ENCODE data around the gene CSF1. TPM values are rescaled to one million over a fixed set of nuclear protein-coding genes. Genes with fewer than 3 reads are reported as not detected.

CSF1 gene
- total and polyA plus RNA-seq, 12 donors: 6.3 to 26.2 (median 13.0) TPM

GRCh38 chr1:109874445-109874844 lies 36.2 kb upstream of the CSF1 start:
- TF ChIP-seq CTCF (IDR thresholded peaks at IDR 0.05): no peak
- Histone ChIP-seq H3K27ac (no peak overlapping the region), H3K4me1 (peaks cover 0 to 59% (median 23%) of the 10 kb centered on the region in 9 donors), H3K9me3 (no peaks in the 10 kb centered on the region), H3K36me3 (no peaks in the 10 kb centered on the region), H3K27me3 (no peaks in the 10 kb centered on the region), H3K4me3 (no peak overlapping the region)
- ATAC-seq: no peak
- 90 to 95% methylated on average over 2 of the region's 2 CpGs for WGBS, 2 donors
- DNase-seq: no peak
- intact Hi-C loops (cut with DNase I): loop anchor here in 1 of 10 donors (10.0 kb wide), 1 partner anchor 50 kb away; no protein-coding TSS in a partner anchor

- H3K4me3 ChIP-seq: no peak overlapping the region
- WGBS, 2 donors: 66 to 75% methylated on average over 6 of the region's 6 CpGs
- H3K9me3 ChIP-seq: no peaks in the 10 kb centered on the region
- no peaks in the 10 kb centered on the region for H3K36me3 ChIP-seq
- DNase-seq (no peak), ATAC-seq (no peak)
- intact Hi-C loops (cut with DNase I): loop anchor here in 4 of 10 donors (1.0 to 10.0 kb wide), 4 partner anchors 23 to 51 kb away; partner anchors contain the start of gene CSF1 (in 1 of the 4)
- peak overlapping the region in 1 of 10 donors; percentile 87 for H3K27ac ChIP-seq
- no peak for TF ChIP-seq CTCF (IDR thresholded peaks at IDR 0.05)
- H3K4me1 ChIP-seq: peaks cover 0 to 59% (median 23%) of the 10 kb centered on the region in 9 donors
- no peaks in the 10 kb centered on the region for H3K27me3 ChIP-seq
Measured at GRCh38 chr1:109875874-109876273, 34.8 kb upstream of the CSF1 start.

GRCh38 chr1:109876617-109877316 lies 33.9 kb upstream of the CSF1 start:
- no peak for TF ChIP-seq CTCF (IDR thresholded peaks at IDR 0.05)
- H3K27me3 ChIP-seq: no peaks in the 10 kb centered on the region
- DNase-seq (no peak), ATAC-seq (peak; percentile 10 to 33 (median 22))
- peak overlapping the region in 5 of 10 donors; percentile 9 to 24 (median 15) for H3K4me3 ChIP-seq
- H3K9me3 ChIP-seq: no peaks in the 10 kb centered on the region
- peaks cover 0 to 59% (median 23%) of the 10 kb centered on the region in 9 donors for H3K4me1 ChIP-seq
- WGBS, 2 donors: 70 to 75% methylated on average over 4 of the region's 4 CpGs
- intact Hi-C loops (cut with DNase I): loop anchor here in 3 of 10 donors (2.0 to 10.0 kb wide), 3 partner anchors 24 to 52 kb away; partner anchors contain the start of gene CSF1 (in 1 of the 3)
- no peaks in the 10 kb centered on the region for H3K36me3 ChIP-seq
- H3K27ac ChIP-seq: peak overlapping the region; percentile 19 to 92 (median 84)

GRCh38 chr1:109877317-109877771 lies 33.3 kb upstream of the CSF1 start:
- peak in 7 of 9 donors; percentile 9 to 51 (median 24) for TF ChIP-seq CTCF (IDR thresholded peaks at IDR 0.05)
- intact Hi-C loops (cut with DNase I): loop anchor here in 3 of 10 donors (2.0 to 10.0 kb wide), 3 partner anchors 25 to 53 kb away; partner anchors contain the start of gene CSF1 (in 1 of the 3)
- WGBS, 2 donors: 38 to 44% methylated on average over 13 of the region's 13 CpGs
- peak overlapping the region in 5 of 10 donors; percentile 9 to 24 (median 15) for H3K4me3 ChIP-seq
- DNase-seq: peak; percentile 66 to 68
- H3K36me3 ChIP-seq: no peaks in the 10 kb centered on the region
- ATAC-seq: peak; percentile 85 to 94 (median 89)
- no peaks in the 10 kb centered on the region for H3K27me3 ChIP-seq
- no peaks in the 10 kb centered on the region for H3K9me3 ChIP-seq
- H3K27ac ChIP-seq: peak overlapping the region; percentile 19 to 92 (median 84)
- H3K4me1 ChIP-seq: peaks cover 0 to 59% (median 24%) of the 10 kb centered on the region in 9 donors
